Caco-2 (cell line): ENCODE results near the gene CD38. TPM values are rescaled to one million over a fixed set of nuclear protein-coding genes. Genes with fewer than 3 reads are reported as not detected.

Experiments
- BruUV-seq: library from RNA; stranded (reverse); fragments of 400-500 nt; replicated peaks from 2 replicates; lab custom pipeline; 2021; lab: Mats Ljungman, UMichigan
- CTCF ChIA-PET: fragments of 300-600 bp; sonication (Branson Sonifier 250); formaldehyde crosslinking; loops from one replicate; lab custom pipeline; 2022; ENCODE audit warnings: antibody characterized with exemption; lab: Charles Lee
- POLR2A ChIA-PET: fragments of 300-600 bp; sonication (Branson Sonifier 250); formaldehyde crosslinking; loops from one replicate; lab custom pipeline; 2022; ENCODE audit warnings: antibody characterized with exemption; lab: Charles Lee
- DNase-seq, 2 experiments: peaks; one replicate each; pipeline versions ENCODE4 v3.0.0 to v3.0.0-alpha.2; 2020 to 2022
- H3K27me3 ChIP-seq: replicated peaks from 2 replicates; pipeline ENCODE4 v1.6.0; 2011; ENCODE audit warnings: low read length; ENCODE audit not compliant: control insufficient read depth, insufficient read depth
- H3K36me3 ChIP-seq: 2 replicates; pipeline ENCODE4 v1.5.1; 2011; ENCODE audit warnings: low read length; ENCODE audit not compliant: control insufficient read depth, insufficient read depth
- H3K4me1 ChIP-seq: fragments of 250-450 bp; sonication (Bioruptor Pico); 2 replicates; pipeline ENCODE4 v1.5.1; 2020; ENCODE audit warnings: mild to moderate bottlenecking
- H3K4me3 ChIP-seq: 2 replicates; pipeline ENCODE4 v1.5.1; 2011; ENCODE audit warnings: low read depth, mild to moderate bottlenecking, control low read depth, low read length
- H3K9me3 ChIP-seq: fragments of 250-450 bp; sonication (Bioruptor Pico); 2 replicates; pipeline ENCODE4 v1.5.1; 2020; ENCODE audit warnings: mild to moderate bottlenecking, moderate library complexity
- H3K27ac Mint-ChIP-seq: one replicate; pipeline ENCODE4 v1.8.0; 2022; ENCODE audit warnings: mixed read lengths; ENCODE audit not compliant: unreplicated experiment
- H3K27me3 Mint-ChIP-seq: one replicate; pipeline ENCODE4 v1.8.0; 2022; ENCODE audit warnings: mixed read lengths; ENCODE audit not compliant: insufficient read depth, unreplicated experiment
- H3K36me3 Mint-ChIP-seq: one replicate; pipeline ENCODE4 v1.8.0; 2022; ENCODE audit warnings: mild to moderate bottlenecking, mixed read lengths; ENCODE audit not compliant: insufficient read depth, unreplicated experiment
- H3K4me1 Mint-ChIP-seq: one replicate; pipeline ENCODE4 v1.8.0; 2022; ENCODE audit warnings: low read depth, mixed read lengths; ENCODE audit not compliant: unreplicated experiment
- H3K4me3 Mint-ChIP-seq: one replicate; pipeline ENCODE4 v1.8.0; 2022; ENCODE audit warnings: mild to moderate bottlenecking, moderate library complexity, mixed read lengths; ENCODE audit not compliant: unreplicated experiment
- H3K9me3 Mint-ChIP-seq: one replicate; pipeline ENCODE4 v1.8.0; 2022; ENCODE audit warnings: mixed read lengths; ENCODE audit not compliant: unreplicated experiment
- intact Hi-C: fragments of 100-400 bp; cut with micrococcal nuclease; formaldehyde crosslinking; loops from one replicate; pipeline ENCODE4 v1.10.0; 2022; ENCODE audit not compliant: unreplicated experiment
- total RNA-seq: library from RNA; stranded (reverse); gene quantifications from 2 replicates; pipeline ENCODE4 v1.2.3, GENCODE V29; 2022
- TF ChIP-seq, protein P1 (sequence below), 2 experiments: fragments of 200-600 bp in 1 of 2; IDR thresholded peaks; 1 replicate in 1 of 2; 2 replicates in 1 of 2; pipeline versions ENCODE4 v1.5.1 to v1.8.0; 2011 to 2022; ENCODE audit warnings: antibody characterized with exemption in 1 of 2, control low read depth in 1 of 2, inconsistent platforms in 1 of 2, low read depth in 1 of 2, low read length in 1 of 2, mild to moderate bottlenecking in 1 of 2, moderate library complexity in 1 of 2; ENCODE audit not compliant: insufficient read depth in 1 of 2, severe bottlenecking in 1 of 2, unreplicated experiment in 1 of 2

CD38 gene
- total RNA-seq, 1 experiment from 2014 or later = not detected

GRCh38 chr4:15874671-15875070 lies 96.5 kb downstream of the CD38 start:
- no peak overlapping the region for H3K27ac Mint-ChIP-seq
- intact Hi-C loops = no loop called here
- DNase-seq = no peak
- no peak overlapping the region for H3K4me3 Mint-ChIP-seq
- H3K9me3 ChIP-seq = no peaks in the 10 kb centered on the region
- BruUV-seq = no TSS peak
- no peaks in the 10 kb centered on the region for H3K4me1 Mint-ChIP-seq
- no peaks in the 10 kb centered on the region for H3K27me3 ChIP-seq
- TF ChIP-seq, protein P1, sequence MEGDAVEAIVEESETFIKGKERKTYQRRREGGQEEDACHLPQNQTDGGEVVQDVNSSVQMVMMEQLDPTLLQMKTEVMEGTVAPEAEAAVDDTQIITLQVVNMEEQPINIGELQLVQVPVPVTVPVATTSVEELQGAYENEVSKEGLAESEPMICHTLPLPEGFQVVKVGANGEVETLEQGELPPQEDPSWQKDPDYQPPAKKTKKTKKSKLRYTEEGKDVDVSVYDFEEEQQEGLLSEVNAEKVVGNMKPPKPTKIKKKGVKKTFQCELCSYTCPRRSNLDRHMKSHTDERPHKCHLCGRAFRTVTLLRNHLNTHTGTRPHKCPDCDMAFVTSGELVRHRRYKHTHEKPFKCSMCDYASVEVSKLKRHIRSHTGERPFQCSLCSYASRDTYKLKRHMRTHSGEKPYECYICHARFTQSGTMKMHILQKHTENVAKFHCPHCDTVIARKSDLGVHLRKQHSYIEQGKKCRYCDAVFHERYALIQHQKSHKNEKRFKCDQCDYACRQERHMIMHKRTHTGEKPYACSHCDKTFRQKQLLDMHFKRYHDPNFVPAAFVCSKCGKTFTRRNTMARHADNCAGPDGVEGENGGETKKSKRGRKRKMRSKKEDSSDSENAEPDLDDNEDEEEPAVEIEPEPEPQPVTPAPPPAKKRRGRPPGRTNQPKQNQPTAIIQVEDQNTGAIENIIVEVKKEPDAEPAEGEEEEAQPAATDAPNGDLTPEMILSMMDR (IDR thresholded peaks at IDR 0.05; ENCODE audit: insufficient read depth in 1 of 2, low read depth in 1 of 2, low read length in 1 of 2, severe bottlenecking in 1 of 2, unreplicated experiment in 1 of 2) = no peak
- CTCF ChIA-PET = no interaction called here
- no peak overlapping the region for H3K4me3 ChIP-seq
- H3K9me3 Mint-ChIP-seq = peaks cover 23% of the 10 kb centered on the region
- POLR2A ChIA-PET = no interaction called here
- H3K36me3 Mint-ChIP-seq = no peaks in the 10 kb centered on the region
- H3K27me3 Mint-ChIP-seq = peaks cover 14% of the 10 kb centered on the region
- no peaks in the 10 kb centered on the region for H3K4me1 ChIP-seq
- H3K36me3 ChIP-seq = no peaks in the 10 kb centered on the region

DNA sequence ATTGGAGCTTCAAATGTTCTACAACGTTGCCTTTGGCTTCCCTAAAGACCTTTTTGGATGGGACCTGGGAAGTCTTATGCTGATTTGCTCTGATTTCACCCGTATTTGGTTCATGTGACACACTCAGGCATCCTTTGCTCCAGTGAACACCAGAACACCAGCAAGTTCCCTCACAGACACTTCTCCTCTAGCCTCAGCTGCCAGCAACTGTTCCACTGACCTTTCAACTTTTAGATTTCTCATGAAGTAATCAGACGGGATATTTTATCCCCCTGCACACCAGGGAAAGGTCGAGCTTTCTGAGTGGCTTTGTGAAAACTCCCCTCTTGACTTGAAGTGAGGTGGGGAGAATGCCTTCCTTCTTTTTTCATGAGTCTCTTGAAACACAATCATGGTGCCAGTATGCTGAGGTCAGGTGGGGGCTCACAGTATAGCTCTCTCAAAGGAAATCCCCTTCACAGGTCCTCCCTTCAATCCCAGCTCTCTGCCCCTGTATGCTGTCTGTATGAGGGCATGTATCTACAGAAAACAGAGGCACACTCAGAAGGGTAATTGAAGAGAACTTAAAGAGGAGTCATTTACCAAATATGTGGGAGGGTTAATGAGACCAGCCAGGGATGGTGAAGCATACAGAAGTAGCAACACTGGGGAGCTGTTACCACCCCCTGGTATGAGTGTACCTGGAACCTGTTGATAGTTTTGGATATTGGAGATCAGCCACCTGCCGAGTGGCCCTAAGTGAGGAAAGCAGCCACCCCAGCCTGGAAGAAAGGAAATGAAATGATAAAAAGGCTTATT lies 97.7 kb downstream of the CD38 start:
- no peak overlapping the region for H3K4me3 ChIP-seq
- H3K27me3 ChIP-seq = no peaks in the 10 kb centered on the region
- Mint-ChIP-seq H3K9me3 (peaks cover 23% of the 10 kb centered on the region), H3K27me3 (peaks cover 14% of the 10 kb centered on the region), H3K27ac (no peak overlapping the region), H3K36me3 (no peaks in the 10 kb centered on the region), H3K4me1 (no peaks in the 10 kb centered on the region), H3K4me3 (no peak overlapping the region)
- DNase-seq = no peak
- ChIA-PET CTCF (no interaction called here), POLR2A (no interaction called here)
- TF ChIP-seq, protein P1 (IDR thresholded peaks at IDR 0.05; ENCODE audit: insufficient read depth in 1 of 2, low read depth in 1 of 2, low read length in 1 of 2, severe bottlenecking in 1 of 2, unreplicated experiment in 1 of 2) = no peak
- no peaks in the 10 kb centered on the region for H3K4me1 ChIP-seq
- no TSS peak for BruUV-seq
- intact Hi-C loops = no loop called here
- no peaks in the 10 kb centered on the region for H3K36me3 ChIP-seq
- H3K9me3 ChIP-seq = no peaks in the 10 kb centered on the region

GRCh38 chr4:15878011-15878410 lies 99.9 kb downstream of the CD38 start:
- TF ChIP-seq, protein P1 (IDR thresholded peaks at IDR 0.05; ENCODE audit: insufficient read depth in 1 of 2, low read depth in 1 of 2, low read length in 1 of 2, severe bottlenecking in 1 of 2, unreplicated experiment in 1 of 2) = no peak
- no peak for DNase-seq
- Histone ChIP-seq H3K4me3 (no peak overlapping the region), H3K4me1 (no peaks in the 10 kb centered on the region), H3K27me3 (no peaks in the 10 kb centered on the region), H3K9me3 (no peaks in the 10 kb centered on the region), H3K36me3 (no peaks in the 10 kb centered on the region)
- Mint-ChIP-seq H3K27ac (no peak overlapping the region), H3K9me3 (peaks cover 12% of the 10 kb centered on the region), H3K36me3 (no peaks in the 10 kb centered on the region), H3K4me3 (no peak overlapping the region), H3K4me1 (no peaks in the 10 kb centered on the region), H3K27me3 (peaks cover 9% of the 10 kb centered on the region)
- POLR2A ChIA-PET = no interaction called here
- CTCF ChIA-PET = no interaction called here
- no TSS peak for BruUV-seq
- intact Hi-C loops = no loop called here
